Bronchial epithelial cell (primary cell): ENCODE results near the gene CPM. TPM values are rescaled to one million over a fixed set of nuclear protein-coding genes. Genes with fewer than 3 reads are reported as not detected.

Experiments
- DNase-seq: peaks from one replicate; pipeline ENCODE4 v3.0.0-alpha.2; 2010; ENCODE audit warnings: low read depth
- FAIRE-seq: peaks from 2 replicates; lab custom pipeline; 2011; peaks lifted over from hg19 to GRCh38; lab: Jason Lieb, UNC
- H3K27me3 ChIP-seq: 2 replicates; pipeline ENCODE4 v1.5.1; 2011; ENCODE audit warnings: low read length; ENCODE audit not compliant: control insufficient read depth, insufficient read depth
- H3K36me3 ChIP-seq: 2 replicates; pipeline ENCODE4 v1.5.1; 2011; ENCODE audit warnings: low read length; ENCODE audit not compliant: control insufficient read depth, insufficient read depth
- H3K4me3 ChIP-seq: 2 replicates; pipeline ENCODE4 v1.5.1; 2011; ENCODE audit warnings: mild to moderate bottlenecking, low read depth, low read length, control low read depth
- CTCF ChIP-seq: IDR thresholded peaks from 2 replicates; pipeline ENCODE4 v1.5.1; 2011; ENCODE audit warnings: mild to moderate bottlenecking, moderate library complexity, low read length, control low read depth, inconsistent platforms; ENCODE audit not compliant: insufficient read depth, severe bottlenecking
- total RNA-seq: library from RNA; depleted of rRNA; stranded (reverse); fragments of >200 nt; gene quantifications from 2 replicates; pipeline ENCODE4 v1.2.1, GENCODE V29; 2014

The CPM gene
- total RNA-seq, 1 donor from 2014 or later, result 7.1 TPM

GRCh38 chr12:68855111-68855510, 77.9 kb downstream of the CPM start:
- no peak for FAIRE-seq
- no peaks in the 10 kb centered on the region for H3K36me3 ChIP-seq
- no peak overlapping the region for H3K4me3 ChIP-seq
- H3K27me3 ChIP-seq, result no peaks in the 10 kb centered on the region
- no peak for DNase-seq
- no peak for TF ChIP-seq CTCF

- H3K27me3 ChIP-seq, result no peaks in the 10 kb centered on the region
- no peak for FAIRE-seq
- no peaks in the 10 kb centered on the region for H3K36me3 ChIP-seq
- no peak for DNase-seq
- H3K4me3 ChIP-seq, result no peak overlapping the region
- no peak for TF ChIP-seq CTCF
Observed at GRCh38 chr12:68854554-68854953, 78.4 kb downstream of the CPM start.

GRCh38 chr12:68854078-68854468, 78.9 kb downstream of the CPM start:
- DNase-seq, result no peak
- H3K36me3 ChIP-seq, result no peaks in the 10 kb centered on the region
- H3K4me3 ChIP-seq, result no peak overlapping the region
- H3K27me3 ChIP-seq, result no peaks in the 10 kb centered on the region
- FAIRE-seq, result no peak
- TF ChIP-seq CTCF, result no peak

GRCh38 chr12:68853396-68854077, 79.4 kb downstream of the CPM start:
- FAIRE-seq (no peak), DNase-seq (no peak)
- no peak overlapping the region for H3K4me3 ChIP-seq
- H3K27me3 ChIP-seq, result no peaks in the 10 kb centered on the region
- TF ChIP-seq CTCF, result no peak
- no peaks in the 10 kb centered on the region for H3K36me3 ChIP-seq

GRCh38 chr12:68851592-68852306, 81.2 kb downstream of the CPM start:
- Histone ChIP-seq H3K27me3 (no peaks in the 10 kb centered on the region), H3K36me3 (no peaks in the 10 kb centered on the region), H3K4me3 (no peak overlapping the region)
- TF ChIP-seq CTCF, result no peak
- DNase-seq (no peak), FAIRE-seq (no peak)
